Activated CD4-positive, CD25-positive, alpha-beta regulatory T cell treated with anti-CD3 and anti-CD28 coated beads, Interleukin-2, amount 50 U/mL, for 72 hours (primary cell): ENCODE results near the gene SEMA5A.

ENCODE experiments used
- DNase-seq: peaks from one replicate; pipeline ENCODE4 v3.0.0; 2021

Gene SEMA5A

DNA sequence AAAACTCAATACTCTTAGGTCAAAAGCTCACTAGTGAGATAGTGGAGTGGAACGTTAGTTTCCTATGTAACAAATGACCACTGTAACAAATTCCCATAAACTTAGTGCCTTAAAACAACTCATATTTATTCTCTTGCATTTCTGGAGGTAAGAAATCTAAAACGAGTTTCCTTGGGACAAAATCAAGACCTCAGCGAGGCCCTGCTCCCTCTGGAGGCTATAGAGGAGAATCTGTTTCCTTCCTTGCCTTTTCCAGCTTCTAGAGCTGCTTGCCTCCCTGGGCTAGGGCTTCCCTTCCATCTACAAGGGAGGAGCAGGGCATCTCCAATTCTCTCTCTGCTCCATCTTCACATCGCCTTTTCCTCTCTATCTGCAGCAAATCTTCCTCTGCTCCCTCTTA, 32.0 kb downstream of the SEMA5A start:
- no peak for DNase-seq

DNA sequence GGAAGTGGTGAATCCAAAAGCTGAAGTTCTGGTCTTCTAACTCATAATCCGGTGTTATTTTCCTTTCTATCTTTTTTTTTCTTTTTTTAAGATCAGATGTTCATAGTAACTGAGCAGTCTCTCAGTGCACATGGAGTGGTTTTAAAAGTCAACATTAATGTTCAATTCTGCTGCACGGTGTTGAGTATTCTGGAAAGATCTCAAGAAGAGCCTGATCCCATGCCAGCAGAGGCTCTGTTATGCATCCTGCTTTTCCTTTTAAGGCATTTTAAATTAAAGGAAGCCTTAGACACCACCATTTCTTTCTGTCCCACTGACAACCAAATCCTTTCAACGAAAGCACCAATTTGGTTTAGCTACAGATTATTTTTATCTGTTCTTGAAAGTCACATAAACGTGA, 33.4 kb downstream of the SEMA5A start:
- no peak for DNase-seq

DNA sequence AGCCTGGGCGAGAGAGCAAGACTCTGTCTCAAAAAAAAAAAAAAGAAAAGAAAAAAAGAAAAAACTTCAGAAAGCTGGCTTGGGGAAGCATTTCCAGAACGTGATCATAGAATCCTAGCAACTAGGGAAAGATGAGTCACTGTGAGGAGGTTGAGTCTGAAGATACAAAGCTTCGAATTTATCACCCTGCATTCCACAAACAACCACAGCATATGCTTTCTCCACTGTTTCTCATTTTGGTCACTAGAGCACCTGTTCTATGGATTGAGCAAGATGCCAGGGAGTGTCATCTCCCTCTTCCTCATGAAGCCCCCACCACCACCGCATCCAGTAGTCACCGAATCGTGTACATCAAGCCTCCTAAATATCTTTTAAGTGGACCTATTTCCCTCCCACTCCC, 37.9 kb downstream of the SEMA5A start:
- no peak for DNase-seq

DNA sequence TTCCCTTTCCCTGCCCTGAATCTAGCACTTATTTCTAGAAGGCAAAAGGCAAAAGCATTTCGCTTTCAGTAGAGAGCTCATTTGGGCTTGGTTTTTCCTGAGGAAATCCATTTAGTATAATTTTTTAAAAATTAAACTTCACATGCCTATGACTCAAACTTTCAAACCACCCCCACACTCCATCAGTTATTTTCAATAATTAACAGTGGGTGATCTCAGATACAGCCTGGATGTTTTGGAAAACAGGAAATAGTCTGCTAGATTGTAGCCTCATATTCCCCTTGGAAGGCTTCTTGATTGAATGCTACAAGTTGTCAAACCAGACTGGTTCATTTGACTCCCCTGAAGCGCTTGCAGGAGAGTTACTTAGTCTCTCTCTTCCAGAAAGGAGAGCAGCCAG, 40.6 kb downstream of the SEMA5A start:
- no peak for DNase-seq

DNA sequence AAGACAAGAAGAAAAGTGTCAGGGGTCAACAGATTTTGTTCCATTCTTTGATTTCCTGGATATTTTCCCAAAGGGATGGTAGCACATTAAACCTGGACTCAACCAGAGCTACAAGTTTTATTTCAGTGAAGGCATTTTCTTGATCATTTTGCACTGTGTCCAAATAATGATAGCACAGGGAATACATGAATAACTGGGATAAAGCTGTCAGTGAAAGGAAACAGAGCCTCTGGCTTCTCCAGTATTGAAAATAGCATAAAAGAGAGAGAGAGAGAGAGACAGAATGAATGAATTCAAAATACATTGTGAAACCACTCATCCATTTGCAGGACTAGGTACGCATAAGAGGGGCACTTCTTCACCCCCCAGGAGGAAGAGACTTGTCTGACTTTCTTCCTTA, 43.0 kb downstream of the SEMA5A start:
- DNase-seq: no peak

DNA sequence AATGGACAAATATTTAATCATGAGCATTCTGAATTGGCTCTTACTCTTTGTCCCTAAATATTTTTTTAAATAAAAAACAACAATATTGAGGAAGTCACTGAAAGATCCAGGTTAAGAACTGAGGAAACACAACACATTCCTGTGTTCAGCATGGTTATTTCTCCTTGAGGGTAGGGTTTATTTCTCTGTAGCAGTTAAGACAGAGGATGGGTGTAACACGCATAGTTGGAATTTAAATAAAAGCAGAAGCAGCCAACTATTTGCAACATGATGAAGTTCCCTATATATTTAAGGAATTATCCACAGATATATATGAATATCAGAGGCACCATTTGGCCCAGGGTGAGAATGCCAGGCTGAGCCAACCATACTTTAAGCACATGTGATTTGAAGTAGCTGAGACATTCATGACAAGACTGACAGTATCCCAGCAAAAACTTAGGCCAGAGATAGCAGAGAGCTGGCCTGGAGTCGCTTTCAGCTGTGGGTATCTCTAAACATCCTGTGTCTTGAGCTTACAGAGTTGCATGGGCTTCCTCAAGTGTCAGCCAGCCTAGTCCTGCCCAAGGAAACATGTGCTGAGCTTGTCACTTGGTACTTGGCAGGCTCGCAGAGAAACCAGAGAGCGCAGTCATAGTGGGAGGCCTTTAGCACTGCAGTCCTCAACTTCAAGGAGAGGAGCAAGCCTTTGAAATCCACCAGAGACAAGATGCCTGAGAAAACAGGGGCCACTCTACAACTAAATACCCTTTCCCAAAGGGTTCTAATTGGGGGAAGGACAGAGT, 43.6 kb downstream of the SEMA5A start:
- no peak for DNase-seq

DNA sequence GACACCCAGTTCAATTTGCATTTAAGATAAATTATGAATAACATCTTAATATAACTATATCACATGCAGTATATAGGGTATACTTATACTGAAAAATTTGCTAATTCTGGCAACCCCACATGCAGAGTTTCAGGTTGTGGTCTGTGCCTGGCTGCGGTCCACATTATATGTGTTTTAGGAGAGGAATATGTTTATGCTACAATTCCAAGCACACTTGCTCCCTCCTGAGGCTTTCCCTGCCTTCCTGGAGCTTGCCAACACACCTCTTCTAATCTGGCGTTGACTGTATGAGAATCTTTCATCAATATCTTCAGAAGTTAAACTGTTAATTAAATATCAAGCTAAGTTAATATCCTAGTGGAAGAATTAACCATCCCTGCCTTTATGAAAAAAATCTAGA, 45.2 kb downstream of the SEMA5A start:
- no peak for DNase-seq

DNA sequence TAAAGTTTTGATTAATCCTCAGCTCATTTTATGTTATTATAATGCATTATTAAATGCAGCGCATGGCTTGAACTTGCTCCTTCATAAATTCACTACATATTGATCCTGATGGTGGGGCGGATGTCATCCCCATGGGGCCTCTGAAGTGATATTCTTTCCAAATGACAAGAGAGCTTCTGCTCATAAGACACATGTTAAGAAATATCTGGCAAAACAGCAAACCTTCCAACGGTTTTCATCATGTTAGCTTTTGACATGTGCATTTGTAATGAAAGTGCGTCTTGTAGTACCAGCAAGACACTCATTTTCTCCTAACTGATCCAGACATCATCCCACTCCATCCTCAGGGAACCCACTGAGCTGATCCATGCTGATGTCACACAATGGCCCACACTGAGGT, 45.7 kb downstream of the SEMA5A start:
- DNase-seq: no peak

DNA sequence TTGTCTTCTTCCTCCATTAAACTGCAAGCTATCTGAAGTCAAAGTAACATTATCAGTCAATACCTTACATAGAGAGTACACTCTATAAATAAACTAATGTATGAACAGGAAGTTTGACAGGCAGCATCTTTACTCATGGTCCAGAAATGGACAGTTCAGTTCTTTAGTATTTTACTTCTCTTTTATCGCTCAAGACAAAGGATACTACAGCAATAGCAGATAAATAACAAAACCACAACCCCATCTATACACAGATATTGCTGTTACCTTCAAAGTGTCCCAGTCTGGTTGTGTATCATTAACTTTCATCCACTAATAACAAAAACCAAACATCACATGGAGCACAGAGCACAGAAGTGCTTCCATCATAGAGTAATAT, 46.4 kb downstream of the SEMA5A start:
- DNase-seq: no peak

DNA sequence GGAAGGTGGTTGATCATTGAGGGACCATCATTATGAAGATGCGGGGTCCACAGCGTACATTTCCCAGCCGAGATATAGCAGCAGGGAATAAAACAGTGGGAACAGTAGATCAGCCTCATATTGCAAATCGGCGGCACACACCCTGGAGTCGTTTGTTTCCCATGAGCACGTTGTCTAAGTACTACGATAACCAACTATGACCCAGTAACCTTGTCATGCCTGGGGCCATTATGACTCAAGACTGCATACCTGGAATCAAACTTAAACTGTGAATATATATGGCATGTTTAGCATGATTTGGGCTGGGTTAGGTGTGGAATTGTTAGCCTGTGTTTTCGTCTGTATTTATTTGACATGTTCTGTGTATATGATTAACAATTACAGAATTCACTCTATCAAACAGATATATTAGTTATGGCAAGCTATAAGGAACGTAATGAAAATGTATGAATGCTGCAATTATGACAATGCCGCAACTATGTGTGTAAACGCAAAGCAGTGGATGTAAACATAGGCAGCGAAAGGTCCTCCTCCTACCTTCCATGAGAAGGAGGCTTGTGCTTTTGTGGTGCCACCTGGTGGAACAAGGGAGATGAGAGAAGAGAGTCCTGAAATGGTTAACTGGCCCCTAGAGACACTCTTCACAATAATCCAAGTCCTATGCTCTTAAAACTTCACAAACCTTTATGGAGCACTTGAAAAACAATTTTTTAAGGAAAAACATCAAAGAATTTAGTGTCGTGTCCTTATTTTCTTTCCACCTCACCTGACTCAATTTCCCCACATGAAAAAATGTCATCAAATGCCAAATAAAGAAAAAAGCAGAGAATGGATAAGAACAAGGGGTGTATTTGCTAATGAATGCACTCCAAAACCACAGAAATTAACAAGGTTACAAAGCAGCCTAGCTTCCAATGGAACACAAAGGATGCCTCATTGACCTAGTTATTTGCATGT, 47.1 kb downstream of the SEMA5A start:
- no peak for DNase-seq

DNA sequence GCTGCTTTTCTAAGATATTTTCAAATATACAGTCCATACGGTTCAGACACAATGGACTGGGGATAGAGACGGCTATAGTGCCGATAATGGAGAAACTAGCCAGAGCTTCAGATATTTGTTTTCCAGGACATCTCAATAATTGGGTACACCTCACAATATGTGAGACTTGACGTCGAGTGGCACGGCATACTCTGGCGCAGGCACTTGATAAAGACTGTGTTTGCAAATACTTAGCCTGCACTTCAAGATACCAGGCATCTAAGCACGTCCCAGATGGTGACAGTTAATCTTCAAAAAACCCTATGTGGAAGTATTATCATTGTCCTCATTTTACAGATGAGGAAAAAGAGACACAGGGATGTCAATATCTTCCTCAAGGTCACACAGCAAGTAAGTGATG, 48.5 kb downstream of the SEMA5A start:
- DNase-seq: no peak

DNA sequence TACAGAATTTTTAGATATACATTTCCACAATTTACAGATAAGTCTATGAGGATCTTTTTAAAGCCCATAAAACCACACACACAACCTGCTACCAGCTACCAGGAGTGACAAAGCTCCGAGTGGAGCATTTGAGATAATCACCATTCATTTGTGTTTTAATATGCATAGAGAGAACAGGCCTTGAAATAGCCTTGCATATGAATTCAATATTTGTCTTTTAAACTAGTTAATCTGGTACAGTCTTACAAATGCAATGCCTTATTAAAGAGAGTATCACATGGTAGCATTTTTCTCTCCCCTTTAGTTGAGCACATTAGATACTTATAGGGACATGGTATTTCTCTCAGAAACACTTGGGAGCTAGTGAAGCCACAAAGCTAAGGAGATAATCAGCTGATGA, 49.1 kb downstream of the SEMA5A start:
- DNase-seq: no peak

DNA sequence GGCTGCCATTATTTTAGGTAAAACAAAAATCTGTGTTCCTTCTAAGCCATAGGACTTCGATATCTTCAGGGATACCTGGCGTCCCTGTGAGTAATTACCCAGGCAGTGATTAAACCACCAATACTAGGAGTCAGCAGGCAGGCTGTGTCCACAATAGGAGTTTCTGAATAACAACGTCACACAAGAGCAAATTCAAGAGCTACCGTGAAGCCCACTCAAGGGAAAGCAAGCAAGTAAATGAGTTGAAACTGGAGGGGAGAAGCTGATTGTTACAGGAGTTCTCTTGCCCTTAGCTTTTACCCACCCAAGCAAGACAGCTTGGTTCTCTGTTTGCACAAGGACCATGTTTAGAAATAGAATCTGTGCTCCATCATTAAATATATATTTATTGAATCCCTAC, 50.8 kb downstream of the SEMA5A start:
- DNase-seq: no peak

DNA sequence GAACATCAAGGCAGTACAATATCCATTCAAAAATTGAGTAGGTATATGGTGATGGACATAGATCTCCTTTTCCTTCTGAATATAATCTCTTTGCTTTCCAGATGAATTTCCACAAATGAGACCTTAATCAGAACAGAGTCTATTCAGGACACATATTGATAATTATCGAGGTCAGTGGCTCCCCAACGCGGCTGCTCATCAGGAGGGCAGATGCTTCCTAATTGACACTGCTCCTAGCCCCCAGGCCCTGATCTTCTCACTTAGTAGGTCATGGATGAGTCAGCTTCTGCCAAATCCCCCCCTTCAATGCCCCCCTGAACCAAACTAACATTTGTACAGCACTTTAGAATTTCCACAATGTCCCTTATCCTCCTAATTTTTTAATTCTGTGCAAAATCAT, 51.6 kb downstream of the SEMA5A start:
- no peak for DNase-seq

DNA sequence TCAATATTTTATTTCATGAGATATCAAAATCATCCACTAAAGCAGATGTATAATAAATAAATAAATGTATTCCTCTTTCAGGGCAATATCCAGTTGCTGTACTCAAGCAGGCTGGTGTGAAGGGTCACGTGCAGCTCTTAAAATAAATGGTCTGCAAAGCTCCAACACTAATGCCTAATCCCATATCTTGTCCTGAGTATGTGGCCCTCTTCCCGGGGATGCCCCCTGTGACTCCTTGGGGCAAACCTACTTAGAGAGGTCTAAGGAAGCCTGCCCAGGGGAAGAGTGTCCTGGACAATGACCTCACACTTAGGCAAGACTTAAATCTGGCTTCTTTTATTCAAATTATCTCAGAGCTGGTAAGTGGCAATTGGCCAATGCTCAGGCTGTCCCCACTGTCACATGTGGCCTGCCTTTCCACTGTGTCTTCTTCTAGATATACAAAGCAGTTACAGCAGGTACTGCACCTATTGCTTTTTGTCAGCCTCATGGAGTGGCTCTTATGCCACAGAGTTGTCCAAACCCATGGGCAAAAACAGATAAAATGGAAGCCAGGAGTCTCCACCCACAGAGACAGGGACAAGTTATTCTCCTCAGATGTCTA, 55.3 kb downstream of the SEMA5A start:
- no peak for DNase-seq

DNA sequence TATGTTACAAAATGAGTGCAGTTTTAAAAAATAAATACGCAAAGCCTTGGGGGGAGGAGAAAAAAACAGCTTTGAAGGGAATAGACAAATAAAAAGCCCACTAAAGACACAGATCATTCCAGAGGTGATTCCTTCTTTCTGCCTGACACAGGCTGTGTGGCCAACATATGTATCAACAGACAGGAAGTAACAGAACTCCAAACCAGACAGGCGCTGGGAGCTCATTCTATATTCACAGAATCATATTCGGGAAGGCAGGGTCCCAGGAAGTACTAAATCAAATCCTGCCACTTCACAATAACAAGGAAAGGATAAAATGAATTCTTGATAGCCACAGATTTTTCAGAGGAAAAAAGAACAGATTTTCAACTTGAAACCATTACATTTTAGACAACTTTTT, 62.1 kb downstream of the SEMA5A start:
- DNase-seq: no peak

DNA sequence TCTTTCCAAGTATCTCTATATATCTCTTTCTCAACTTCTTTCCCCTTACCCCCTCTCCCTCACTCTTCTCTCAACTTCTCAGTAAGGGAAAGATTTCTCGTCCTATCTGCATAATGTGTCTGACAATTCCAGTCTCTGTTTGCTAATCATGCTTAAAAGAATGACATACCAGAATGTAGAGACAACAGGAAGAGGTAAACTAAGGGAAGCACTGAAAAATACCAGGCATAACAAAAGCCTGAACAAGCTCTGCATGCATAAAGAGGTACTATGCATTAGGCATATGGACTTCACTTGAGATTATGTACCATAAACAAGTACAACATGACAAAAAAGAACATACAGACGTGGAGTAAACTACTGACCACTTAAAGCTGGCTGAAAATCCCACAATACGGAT, 62.6 kb downstream of the SEMA5A start:
- no peak for DNase-seq

DNA sequence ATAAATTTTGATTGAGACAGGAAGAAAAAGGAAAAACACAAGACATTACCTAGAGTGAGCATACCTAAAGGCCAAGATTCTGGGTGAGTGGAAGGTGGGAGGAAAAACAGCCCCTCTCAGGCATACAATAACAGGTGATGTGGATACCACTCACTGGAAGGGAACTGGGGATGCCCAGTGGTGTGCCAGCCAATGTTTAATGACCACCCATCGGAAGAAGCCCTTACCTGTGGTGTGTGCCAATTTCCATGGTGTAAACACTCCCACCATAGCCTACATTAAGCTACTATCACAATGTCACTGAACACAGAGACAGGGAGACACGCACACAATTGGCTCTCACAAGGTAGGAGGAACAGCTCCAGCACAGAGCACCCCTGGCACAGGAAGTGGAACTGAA, 63.5 kb downstream of the SEMA5A start:
- DNase-seq: no peak

DNA sequence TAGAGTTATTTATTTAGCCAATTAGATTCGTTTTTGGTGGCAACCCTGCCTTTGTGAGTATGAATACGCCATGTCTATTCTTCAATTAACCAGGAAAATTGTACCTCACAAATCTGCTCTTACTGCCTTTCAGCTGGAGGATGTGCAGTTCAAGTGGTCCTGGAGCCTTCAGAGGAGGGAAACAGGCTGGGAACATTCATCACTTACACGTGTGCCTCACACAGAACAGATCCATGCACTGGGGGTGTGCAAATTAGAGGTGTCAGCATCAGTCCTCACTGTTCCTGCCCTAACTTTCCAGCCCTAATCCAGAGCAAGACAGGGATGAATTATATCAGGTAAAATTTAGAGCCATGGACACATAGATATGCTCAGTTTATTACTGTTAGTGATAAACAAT, 65.4 kb downstream of the SEMA5A start:
- no peak for DNase-seq

DNA sequence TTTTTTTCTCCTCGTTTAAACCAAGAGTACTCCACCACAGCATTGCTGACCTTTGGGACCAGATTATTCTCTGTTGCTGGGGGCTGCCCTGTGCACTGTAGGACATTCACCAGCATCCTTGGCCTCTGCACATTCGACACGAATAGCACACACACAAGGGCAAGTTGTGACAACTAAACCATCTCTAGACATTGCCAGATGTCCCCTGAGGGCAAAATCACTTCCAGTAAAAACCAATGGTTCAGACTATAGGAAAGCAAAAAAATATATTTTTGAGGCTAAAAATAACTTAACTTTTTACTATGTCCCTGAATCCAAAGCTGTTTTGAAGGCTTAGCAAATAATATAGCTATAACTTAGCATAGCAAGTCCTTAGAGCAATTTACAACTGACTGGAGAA, 65.9 kb downstream of the SEMA5A start:
- DNase-seq: no peak

DNA sequence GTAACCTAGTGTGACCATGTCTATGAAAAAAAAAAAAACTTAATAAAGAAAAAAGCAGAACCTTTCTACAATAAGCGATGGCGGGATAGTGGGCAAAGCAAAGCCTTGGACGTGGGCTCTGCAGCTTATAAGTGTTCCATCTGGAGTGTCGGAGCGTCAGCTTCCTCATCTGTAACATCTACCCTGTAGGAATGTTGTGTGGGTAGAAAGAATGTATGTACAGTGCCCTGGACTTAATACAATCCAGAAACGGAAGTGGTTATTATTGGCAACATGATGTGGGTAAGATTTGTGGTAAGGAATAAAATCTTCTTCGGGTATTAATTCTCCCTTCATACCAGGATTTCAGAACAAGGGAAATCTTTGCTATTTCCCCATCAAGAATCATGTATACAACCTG, 66.5 kb downstream of the SEMA5A start:
- DNase-seq: no peak

DNA sequence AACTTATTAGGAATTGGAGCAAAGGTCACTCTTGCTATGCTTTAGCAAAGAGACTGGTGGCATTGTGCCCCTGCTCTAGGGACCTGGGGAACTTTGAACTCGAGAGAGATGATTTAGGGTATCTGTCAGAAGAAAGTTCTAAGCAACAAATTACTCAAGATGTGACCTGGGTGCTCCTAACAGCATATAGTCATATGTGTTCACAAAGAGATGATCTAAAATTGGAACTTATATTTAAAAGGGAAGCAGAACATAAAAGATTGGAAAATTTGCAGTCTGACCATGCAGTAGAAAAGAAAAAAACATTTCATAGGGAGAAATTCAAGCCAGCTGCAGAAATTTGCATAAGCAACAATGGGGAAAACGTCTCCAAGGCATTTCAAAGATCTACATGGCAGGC, 68.3 kb downstream of the SEMA5A start:
- no peak for DNase-seq

DNA sequence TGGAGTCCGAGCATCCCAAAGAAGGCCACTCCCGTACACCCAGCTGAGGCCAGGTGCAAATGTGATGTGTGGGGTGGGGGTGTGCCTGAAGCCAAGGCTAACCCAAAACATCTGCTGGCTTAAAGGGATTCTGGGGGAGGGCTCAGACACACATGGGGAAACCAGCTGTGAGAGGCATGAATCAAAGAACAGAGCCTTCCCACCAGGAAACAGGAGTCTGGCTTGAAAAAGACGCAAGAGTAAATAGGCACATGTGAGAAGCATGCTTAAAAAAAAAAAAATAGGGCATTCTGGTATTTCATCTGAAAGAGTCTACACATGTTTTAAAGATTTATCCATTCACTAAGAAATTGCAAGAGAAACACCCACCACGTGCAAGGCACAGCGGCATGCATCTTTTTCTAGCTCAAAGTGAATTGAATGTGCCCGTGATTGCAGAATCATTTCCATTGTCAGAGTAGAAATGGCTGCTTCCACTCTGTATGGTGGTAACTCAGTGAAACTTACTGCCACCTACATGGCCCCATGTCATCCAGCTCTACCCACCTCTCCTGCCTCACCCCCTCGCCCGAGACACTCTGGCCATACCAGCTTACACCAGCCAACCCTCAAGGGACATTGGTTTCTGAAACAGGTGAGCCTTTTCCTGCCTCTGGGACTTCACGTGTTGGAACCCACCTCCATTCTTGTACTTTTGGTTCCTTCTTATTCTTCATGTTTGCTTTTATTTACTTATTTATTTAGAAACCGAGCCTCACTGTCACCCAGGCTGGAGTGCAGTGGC, 71.5 kb downstream of the SEMA5A start:
- no peak for DNase-seq
